HG03039 (cell line): Measurements from ENCODE around the gene FAM177A1.
A peak's percentile ranks its signal among the peaks of the same experiment; 100 is the strongest.

Experiments used
- ATAC-seq: cut with Tn5 transposase; IDR thresholded peaks from one replicate; pipeline ENCODE4 v1.9.1; 2021; ENCODE audit warnings: mild to moderate bottlenecking, moderate library complexity; ENCODE audit not compliant: unreplicated experiment

The FAM177A1 gene

DNA sequence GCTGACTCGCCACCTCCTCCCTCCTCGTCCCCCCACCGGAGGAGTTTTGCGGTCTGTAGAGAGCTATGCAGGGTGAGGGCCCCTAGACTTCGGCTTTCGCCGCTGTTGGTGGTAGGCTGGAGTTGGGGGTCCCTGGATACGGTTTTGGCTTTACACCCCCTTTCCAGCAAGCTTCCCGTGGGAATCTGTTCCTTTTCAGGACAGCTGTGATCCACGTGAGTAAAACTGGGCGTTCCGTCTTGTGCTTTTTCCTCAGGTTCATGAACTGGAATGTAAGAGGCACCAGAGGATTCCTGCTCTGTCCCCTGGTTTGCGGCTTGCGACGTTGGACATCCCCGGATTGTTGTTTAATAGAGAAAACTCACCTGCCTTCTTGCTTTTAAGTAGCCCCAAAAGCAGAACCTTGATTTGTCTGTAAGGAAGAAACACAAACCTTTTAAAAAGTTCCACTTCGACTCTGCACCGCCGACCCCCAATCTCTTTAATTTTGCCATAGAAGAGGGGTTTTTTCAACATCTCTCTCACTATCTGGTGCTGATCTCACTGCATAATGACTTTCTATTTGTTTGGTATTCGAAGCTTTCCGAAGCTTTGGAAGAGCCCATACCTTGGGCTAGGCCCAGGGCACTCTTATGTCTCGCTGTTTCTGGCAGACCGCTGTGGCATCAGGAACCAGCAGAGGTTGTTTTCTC, 76.8 kb downstream of the FAM177A1 start:
- ATAC-seq: peak; percentile 32

DNA sequence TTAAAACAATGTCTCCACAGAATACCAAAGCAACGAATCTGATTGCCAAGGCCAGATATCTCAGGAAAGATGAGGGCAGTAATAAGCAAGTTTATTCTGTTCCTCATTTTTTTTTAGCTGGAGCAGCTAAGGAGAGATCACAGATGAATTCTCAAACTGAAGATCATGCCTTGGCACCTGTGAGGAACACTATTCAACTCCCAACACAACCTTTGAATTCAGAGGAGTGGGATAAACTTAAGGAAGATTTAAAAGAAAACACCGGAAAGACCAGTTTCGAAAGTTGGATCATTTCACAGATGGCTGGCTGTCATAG, 77.3 kb downstream of the FAM177A1 start:
- ATAC-seq: no peak

DNA sequence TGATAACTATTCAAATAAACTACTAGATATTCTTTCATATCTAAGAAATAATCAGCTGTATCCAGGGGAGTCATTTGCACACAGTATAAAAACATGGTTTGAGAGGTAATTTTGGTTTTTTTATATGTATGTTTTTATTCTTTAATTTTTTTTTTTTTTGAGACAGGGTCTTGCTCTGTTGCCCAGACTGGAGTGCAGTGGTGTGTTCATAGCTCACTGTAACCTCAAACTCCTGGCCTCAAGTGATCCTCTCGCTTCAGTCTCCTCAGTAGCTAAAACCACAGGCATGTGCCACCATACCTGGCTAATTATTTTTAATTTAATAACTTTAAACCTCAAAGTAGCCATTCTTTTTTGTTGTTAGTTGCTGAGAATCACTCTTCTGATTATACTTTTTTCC, 78.1 kb downstream of the FAM177A1 start:
- ATAC-seq: no peak
